Stimulated activated CD8-positive, alpha-beta memory T cell treated with anti-CD3 and anti-CD28 coated beads, Interleukin-12 subunit alpha, Interleukin-12 subunit beta, amount 100 ng/mL, for 24 hours (primary cell): ENCODE results near the gene PLLP.
"Not testable (repeated sequence)": the region's sequence is repeated elsewhere in the genome, so short reads cannot be mapped to it uniquely, and the experiment has no call there.

Experiments
- DNase-seq: peaks from one replicate; pipeline ENCODE4 v3.0.0-alpha.2; 2020; ENCODE audit errors: extremely low read depth

The PLLP gene

DNA sequence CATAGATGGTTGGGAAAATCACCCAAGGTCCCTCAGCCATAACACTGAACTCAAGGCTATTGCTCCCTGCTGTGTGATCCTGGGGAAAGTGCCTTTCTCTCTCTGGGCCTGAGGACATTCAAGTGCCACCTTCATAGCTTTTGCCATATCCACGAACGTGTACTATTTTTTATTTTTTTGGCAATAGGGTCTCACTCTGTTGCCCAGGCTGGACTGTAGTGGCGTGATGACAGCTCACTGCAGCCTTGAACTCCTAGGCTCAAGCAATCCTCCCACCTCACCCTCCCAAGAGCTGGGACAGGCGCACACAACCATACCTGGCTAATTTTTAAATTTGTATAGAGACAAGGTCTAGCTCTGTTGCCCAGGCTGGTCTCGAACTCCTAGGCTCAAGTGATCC, 10.6 kb downstream of the PLLP start:
- DNase-seq, result no peak

DNA sequence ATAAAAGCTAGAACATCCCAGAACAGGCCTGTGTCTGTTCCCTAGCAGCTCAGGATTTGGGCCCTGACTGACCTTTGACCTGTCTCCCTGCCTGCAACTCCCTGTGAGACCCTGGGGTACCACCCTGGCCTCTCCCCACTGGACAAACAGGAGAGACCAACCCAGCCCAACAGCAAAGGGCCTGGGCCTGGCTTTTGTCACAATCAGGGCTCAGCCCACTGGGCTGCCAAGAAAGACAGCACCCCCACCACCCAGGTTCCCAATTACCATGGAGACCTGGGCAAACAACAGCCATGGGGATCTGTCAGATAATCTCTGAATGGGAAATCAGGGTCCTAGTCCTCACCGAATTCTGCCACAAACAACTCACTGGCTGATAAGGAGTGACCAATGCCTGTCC, 11.1 kb downstream of the PLLP start:
- DNase-seq, result no peak

DNA sequence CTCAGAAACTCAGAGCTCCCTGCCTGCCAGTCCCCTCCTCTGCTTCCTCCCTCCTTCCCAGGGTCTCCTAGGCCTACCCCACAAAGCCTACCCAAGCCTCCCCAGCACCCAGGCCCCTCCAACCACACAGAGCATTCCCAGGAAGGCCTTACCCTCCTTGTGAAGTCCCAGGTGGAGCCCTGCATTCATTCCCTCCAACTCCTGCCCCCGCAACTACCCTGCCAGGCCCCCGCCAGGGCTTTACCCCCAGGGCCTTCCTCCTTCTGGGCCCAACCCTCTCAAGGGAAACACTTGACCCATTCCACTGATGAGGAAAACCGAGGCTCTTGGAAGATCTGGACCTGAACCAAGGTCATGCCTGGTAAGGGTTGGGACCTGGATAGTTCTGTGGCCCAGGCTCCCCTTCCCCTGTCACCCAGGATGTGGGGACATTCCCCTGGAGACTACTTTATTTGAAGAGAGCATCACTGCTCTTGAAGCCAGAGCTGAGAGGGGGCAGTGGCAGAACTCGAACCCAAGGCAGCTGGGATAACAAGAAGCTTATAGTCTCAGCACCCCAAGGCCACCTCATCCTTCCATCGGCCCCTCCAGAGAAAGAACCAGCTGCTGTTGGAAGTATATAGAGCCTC, 12.5 kb downstream of the PLLP start:
- no peak for DNase-seq

DNA sequence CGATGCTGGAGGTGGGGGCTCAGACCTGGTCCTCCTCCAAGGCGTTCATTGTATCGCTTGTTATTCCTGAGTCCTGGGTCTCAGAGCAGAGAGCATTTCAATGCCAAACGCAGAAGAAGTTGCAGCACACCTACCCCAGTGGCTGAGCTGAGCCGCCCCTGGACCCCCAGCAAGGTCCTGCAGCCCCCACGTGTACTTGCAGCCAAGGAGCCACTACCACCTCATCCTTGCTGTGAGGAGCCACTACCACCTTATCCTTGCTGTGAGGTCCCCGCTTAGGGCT, 13.5 kb downstream of the PLLP start:
- DNase-seq, result no peak

DNA sequence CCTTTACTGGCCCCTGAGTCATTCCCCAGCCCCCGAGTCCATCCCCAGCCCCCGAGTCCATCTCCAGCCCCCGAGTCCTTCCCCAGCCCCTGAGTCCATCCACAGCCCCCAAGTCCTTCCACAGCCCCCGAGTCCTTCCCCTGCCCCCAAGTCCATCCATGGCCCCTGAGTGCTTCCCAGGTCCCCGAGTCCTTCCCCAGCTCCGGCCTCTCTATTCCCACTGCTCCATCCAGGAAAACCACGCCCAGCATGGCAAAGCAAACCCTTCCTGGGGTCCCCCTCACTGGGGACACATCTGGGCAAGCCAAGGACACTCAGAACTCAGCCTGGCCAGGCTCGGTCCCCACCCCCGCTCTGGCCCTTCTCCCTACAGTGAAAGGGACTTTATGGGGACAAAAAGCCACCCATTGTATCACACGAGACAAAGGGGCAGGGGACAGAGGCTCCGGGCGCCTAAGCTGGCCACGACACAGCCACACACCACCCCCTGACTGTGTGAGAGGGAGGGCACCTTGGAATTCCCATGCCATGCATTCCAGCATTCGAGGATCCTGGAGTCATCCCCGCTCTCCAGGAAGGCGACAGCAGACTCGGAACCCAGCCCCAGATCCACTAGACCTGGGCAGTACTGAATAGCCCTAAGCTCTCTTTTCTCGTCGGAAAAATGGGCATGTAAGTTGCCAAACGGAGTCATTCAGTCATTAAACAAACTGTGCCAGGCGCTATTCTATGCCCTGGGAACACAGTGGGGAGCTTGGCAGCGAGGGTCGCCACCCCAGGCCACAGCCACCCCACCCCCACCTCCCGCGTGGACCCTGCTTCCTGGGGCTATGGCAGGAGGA, 14.0 kb downstream of the PLLP start:
- no peak for DNase-seq

DNA sequence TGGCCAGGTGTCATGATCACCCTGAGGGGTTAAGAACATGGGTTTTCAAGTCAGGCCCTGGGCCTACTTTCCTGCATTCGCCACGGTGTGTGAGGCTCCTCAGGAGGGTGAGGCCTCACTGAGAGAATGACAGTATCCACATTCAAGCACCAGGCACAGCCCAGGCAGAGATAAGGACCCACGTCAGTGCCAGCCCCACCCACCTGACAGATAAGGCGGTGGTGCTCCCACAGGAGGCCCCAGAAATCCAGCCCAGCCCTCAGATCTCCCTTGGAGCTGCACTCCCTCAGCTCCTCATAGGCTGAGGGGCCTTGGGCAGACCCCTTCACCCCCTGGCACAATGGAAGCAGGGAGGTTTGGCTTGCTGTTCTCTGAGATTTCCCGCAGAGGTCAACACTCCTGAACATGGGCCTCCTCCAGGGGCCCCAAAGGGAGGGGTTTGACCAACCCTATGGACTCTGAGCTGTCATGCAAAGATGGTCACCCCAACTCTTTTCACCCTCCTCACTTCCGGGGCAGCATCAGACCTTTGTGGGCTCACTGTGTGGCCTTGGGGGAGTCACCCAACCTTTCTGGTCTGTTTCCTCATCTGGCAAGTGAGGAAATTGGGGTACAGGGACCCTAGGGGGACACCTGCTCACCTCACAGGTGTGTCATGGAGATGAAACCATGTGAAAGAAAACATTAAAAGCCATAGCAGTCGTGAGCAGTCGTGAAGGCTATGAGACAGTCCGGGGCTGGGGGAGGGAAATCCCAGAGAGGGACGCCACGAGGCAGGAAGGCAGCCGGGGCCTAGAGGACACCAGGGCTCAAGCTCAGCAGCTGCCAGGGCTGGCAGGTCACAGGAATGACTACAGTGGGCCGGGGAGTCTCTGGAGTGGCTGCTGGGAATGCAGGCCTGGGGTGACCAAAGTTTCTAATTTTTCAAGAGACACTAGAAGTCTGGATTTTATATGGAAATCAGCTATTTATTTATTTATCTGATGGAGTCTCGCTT, 15.4 kb downstream of the PLLP start:
- DNase-seq, result no peak

DNA sequence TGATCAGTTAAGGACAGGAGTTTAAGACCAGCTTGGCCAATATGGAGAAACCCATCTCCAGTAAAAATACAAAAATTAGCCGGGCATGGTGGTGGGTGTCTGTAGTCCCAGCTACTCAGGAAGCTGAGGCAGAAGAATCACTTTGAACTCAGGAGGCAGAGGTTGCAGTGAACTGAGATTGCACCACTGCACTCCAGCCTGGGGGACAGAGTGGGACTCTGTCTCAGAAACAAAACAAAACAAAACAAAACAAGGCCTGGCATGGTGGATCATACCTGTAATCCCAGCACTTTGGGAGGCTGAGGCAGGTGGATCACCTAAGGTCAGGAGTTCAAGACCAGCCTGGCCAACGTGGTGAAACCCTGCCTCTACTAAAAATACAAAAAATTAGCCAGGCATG, 17.1 kb downstream of the PLLP start:
- not testable (repeated sequence) for DNase-seq

DNA sequence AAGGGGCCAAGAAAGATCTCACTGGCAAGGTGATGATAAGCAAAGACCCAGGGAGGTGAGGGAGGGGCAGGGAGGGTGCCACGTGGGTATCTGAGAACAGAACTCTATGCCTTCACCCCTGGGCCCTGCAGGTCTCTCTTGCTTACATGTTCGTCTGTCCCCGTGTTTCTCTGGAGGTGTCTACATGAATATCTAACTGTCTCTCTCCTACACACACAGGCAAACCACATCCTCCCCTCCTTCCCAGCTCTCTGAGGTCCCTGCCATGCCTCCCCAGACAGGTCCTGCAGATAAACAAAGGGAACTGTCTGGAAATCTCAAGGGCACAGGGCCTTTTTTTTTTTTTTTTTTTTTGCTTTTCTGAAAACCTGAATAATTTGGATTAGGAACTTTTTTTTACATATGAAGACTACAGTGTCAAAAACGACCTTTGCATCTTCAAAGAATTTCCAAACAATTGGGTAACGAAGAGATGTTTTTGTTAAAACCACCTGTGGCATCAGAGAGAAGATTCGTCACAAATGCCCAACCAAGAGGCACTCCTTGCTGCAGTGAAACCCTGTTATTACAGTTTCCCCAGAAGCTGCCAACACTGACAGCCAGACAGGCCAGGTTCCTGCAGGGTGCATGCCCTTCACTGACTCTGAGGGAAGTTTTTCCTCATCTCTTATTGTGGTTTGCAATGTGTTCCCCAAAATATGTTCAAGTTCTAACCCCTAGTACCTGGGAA, 17.8 kb downstream of the PLLP start:
- DNase-seq, result no peak

DNA sequence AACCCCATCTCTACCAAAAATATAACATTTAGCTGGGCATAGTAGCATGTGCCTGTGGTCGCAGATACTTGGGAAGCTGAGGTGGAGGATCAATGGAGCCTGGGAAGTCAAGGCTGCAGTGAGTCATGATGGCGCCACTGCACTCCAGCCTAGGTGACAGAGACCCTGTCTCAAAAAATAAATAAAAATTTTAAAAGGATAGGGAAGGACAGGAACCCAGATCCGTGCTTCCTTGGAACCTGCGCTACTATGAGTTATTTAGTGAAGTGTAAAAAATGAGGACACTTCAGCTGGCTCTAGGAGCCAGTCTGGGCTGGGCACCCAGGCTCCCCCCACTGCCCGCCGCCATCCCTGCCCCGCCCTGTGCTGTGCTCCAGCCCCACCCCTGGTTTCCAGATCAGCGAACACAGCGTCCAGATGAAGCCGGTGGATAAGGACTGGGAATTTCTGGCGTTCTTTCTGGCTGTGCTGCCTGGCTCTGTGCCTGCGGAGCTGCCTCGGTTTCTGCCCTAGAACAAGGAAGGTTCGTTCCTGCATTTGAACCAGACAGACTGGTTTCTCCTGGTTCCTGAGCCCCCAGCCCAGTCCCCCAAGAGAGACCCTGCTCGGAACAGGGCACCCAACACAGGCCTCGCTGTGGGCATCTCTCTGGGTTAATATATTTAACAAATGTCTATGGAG, 18.5 kb downstream of the PLLP start:
- DNase-seq, result no peak

DNA sequence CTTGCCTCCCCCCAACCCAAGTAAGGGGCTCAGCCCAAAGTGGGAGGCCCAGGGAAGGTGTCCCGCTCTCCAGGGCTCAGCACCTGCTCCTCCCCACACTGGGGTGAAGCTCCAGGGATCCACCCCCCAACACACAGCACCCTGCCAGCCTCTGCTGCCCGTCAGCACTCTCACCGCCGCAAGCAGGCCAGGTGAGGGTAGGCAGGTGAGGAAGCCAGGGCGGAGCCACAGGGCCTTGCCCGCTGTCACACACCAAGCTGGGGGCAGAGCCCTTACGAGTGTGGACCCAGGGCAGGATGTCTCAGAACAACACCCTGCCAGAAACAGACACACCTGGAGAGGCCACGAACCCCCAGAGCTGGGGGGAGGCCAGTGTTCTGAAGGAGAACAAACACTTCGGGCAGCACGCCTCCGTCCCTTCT, 19.5 kb downstream of the PLLP start:
- DNase-seq, result no peak

DNA sequence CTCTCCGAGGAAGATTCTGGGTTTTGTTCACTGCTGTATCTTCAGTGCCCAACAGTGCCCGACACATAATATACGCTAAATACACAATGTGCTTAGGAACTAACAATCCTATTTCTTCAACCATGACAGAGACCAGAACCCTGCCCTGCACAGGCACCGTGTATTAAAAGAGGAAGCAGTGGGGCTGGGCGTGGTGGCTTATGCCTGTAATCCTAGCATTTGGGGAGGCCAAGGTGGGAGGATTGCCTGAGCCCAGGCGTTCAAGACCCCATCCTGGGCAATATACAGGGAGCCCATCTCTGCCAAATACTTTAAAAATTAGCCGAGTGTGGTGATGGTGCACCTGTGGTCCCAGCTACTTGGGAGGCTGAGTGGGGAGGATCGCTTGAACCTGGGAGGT, 20.1 kb downstream of the PLLP start:
- DNase-seq, result no peak

DNA sequence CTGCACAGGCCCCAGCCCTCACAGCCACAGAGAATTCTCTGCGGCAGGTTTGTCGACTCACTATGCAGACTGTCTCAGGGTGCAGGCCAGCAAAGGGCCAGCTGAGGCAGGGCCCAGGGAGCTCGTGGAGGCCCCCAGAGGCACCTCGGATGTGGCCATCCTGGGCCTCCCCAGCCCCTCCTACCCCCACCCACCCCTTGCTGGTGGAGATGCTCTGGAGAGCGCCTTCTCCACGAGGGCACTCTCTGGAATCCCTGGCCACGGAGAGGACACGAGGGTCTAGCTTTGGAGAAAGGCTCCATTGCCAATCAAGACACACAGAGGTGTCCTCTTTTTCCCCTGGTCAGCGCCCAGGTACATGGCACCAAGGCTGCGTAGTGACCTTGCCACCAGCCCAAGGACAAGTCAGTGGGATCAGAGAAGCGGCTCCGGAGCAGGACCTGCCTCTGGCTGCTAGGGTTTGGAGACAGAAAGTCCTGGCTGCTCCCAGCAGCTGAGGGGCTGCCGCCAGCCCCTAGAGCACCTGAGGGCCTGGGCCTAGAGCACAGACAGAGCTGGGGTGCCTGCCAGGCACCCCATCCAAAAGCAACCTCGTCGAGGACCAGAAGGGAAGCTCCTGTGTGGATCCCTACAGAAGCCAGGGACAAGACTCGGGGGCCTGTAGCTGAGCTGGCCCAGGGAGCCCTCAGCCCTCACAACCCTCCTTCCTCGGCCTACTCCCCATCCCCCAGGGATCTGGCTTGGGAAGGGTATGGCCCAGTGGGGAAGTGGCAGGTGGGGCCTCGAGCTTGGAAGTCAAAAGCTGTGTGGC, 20.7 kb downstream of the PLLP start:
- DNase-seq, result no peak

DNA sequence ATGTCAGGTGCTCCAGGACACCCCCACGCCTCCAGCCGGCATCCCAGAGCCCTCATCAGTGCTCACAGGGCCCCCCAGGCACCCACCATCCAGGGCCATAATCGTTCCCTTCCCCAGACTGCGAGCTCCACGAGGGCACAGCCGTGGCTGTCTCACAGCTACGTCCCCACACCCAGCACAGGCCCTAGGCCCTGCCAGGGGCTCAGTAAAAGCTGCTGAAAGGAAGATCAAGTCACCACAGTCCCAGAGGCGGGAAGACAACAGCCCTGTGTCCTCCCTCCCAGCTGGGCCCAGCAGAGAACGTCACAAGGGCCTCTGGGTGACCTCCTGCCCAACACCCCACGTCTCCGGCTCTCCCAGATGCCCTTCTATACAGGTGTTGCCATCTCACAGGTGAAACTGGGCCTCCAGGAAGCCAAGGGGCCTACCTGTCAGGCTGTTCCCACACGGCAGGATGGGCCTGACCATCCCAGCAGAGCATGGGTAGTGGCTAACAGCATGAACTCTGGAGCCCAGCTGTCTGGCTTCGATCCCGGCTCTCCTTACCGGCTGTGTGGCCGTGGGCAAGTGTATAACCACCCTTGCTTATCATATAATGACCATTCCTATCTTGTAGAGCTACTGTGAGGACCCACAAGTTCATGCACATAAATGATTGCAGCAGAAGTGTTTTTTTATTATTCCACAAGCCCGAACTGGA, 21.5 kb downstream of the PLLP start:
- no peak for DNase-seq

DNA sequence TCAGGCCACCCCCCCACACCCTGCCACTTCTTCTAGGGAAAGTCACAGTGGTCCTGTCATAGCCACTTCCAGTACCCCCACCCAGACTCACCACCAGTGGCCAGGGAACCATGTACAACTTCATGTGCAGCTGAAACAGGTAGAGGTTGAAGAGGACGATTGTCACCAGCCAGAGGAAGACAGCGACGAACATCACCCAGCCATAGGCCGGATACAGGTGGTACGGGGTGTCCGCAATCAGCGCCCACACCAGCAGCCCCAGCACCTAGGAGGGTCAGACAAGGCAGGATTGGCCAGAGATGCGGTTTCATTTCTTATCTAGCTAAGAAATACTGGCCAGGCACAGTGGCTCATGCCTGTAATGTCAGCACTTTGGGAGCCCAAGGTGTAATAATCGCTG, 22.7 kb downstream of the PLLP start:
- DNase-seq, result no peak

DNA sequence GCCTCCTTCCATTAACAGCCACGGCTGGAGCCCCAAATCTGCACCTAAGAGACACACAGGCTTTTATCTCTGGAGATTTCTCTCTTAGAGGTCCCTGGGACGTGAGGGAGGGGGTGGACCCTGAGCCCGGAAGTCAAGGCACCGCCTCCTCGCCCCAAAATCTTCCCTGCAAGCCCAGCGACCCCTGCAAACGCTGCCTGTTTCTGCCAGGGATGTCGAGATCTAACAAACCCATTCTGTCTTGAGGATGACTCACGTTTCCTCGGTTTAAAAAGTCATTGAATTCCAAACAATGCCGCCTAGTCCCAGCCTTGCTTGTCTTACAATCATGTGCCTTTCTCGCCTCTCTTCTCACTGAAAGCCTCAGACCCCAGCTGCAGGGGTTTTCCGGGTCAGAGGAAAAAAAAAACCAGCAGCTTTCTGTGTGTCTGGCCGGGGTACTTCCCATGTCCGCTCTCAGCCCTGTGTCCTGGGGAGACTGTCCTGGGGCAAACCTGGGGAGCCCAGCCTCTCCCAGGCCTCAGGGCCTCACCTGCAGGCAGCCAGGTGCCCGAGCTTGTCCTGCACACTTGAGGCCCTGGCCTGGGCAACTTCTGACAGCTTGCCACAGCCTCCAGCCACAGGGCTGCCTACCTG, 24.1 kb downstream of the PLLP start:
- DNase-seq, result no peak

DNA sequence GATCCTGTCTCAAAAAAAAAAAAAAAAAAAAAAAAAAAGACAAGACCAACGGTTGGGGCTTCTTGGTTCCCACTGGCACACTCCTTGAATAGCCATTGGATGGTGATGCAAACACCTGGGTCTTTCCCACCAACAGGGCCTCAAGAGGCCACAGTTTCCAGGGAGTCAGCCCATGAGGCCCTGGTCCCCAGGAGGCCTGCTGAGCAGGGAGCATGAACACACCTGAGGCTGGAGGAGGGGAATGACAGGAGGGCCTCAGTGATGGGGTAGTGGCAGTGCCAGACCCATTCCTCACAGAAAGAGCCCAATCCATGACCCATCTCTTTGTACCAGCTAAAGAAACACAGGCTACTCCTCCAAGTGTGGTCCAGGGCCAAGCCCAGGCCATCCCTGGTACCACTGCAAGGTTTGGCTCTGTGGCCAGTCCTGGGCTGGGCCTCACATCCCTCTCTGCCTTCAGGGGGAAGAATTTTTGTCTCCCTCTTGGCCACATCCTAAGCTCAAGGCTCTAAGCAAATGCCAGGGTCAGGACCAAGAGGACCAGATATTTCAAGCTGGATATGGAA, 25.5 kb downstream of the PLLP start:
- no peak for DNase-seq

DNA sequence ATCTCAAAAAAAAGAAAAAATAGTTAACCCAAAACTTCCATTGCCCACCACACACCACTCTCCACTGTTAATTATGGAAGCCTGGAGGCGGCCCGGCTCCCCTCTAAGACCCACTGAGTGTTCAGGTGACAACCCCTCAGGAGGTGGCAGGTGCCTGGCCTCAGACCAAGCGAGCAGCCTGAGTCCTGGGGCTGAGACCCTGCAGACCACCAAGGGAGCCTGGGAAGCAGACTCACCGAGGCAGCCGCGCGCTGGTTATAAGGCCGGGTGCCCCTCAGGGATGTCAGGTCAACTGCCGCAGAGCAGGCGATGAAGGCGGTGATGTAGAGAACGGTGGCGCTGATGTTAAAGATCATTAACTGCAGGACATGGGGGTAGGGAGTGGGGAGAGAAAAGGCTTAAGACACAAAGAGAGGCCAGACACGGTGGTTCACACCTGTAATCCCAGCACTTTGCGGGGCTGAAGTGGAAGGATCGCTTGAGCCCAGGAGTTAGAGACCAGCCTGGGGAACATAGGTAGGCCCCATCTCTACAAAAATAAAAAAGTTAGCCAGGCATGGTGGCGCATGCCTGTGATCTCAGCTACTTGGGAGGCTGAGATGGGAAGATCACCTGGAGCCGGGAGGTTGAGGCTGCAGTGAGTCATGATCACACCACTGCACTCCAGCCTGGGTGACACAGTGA, 26.1 kb downstream of the PLLP start:
- DNase-seq, result no peak

DNA sequence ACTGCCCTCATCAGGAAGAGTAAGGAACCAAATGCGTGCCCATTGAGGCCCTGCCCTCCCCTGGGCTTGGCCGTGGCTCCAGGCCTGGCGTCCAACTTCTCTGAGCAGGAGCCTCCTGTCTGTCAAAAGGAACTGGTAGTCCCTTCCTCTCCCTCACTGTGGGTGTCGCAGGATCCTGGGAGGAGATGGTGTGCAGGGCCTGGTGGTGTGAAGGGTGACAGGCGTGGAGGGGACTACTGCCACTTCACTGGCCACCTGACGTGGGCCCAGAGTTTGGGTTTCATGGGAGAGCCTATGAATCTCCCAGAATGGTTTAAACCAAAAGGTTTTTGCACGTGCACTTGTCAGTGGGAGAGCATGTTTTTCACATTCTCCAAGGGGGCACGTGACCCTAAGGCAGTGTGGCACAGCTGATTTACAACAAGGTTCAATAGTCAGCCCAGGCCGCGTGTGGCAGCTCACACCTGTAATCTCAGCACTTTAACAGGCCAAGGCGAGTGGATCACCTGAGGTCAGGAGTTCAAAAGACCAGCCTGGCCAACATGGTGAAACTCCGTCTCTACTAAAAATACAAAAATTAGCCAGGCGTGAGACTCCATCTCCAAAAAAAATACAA, 26.9 kb downstream of the PLLP start:
- DNase-seq, result no peak
